ENCODE data around the gene DDAH1. TPM values are rescaled to one million over a fixed set of nuclear protein-coding genes. Genes with fewer than 3 reads are reported as not detected.

Gene DDAH1
- total and polyA plus RNA-seq, 2 experiments from 2014 or later = 29.4 to 41.7 TPM

GRCh38 chr1:85303440-85304162 is 161.4 kb downstream of the DDAH1 start:
- Histone ChIP-seq H3K4me1 (ENCODE audit: insufficient read depth) (peaks cover 3% of the 10 kb centered on the region), H3F3A (replicated peaks; ENCODE audit: low read depth) (no peaks in the 10 kb centered on the region), H3K27ac (ENCODE audit: low read depth) (no peak overlapping the region), H4K20me1 (replicated peaks; ENCODE audit: insufficient read depth) (no peaks in the 10 kb centered on the region), H3K4me2 (no peak overlapping the region), H3K79me2 (replicated peaks; ENCODE audit: insufficient read depth) (no peaks in the 10 kb centered on the region), H3K9me2 (ENCODE audit: insufficient read depth) (peaks cover 5% of the 10 kb centered on the region; the same call in 1 of the 2 replicates), H3K4me3 (no peak overlapping the region), H3K27me3 (ENCODE audit: insufficient read depth) (no peaks in the 10 kb centered on the region), H3K36me3 (ENCODE audit: insufficient read depth) (no peaks in the 10 kb centered on the region; the same call in 1 of the 2 replicates), H2AFZ (peak overlapping the region; percentile 52; the same call in 1 of the 2 replicates)
- Mint-ChIP-seq H3K9me3 (no peaks in the 10 kb centered on the region), H3K4me1 (peaks cover 5% of the 10 kb centered on the region; the same call in 2 of the 3 replicates), H3K27me3 (ENCODE audit: insufficient read depth, low read depth, poor library complexity) (peaks cover 4% of the 10 kb centered on the region), H3K27ac (no peak overlapping the region), H3K4me3 (no peak overlapping the region), H3K36me3 (ENCODE audit: low read depth) (no peaks in the 10 kb centered on the region)
- no peak for DNase-seq (ENCODE audit: low spot score)
- TF ChIP-seq CTCF (conservative IDR thresholded peaks at IDR 0.05; ENCODE audit: low read depth in 2 of 2) = no peak
- no peak for TF ChIP-seq EZH2phosphoT487 (IDR thresholded peaks at IDR 0.05; ENCODE audit: unreplicated experiment)
- no peak for TF ChIP-seq ZNF462 (CRISPR knock-in tag; IDR thresholded peaks at IDR 0.05)
- no peak for TF ChIP-seq ETS1 (IDR thresholded peaks at IDR 0.05)
- no peak for TF ChIP-seq EZH2 (IDR thresholded peaks at IDR 0.05; ENCODE audit: low read depth, unreplicated experiment)
- no peak for TF ChIP-seq REST (IDR thresholded peaks at IDR 0.05; ENCODE audit: unreplicated experiment)
- TF ChIP-seq NANOG (IDR thresholded peaks at IDR 0.05; ENCODE audit: borderline replicate concordance) = no peak
- TF ChIP-seq CREB1 (CRISPR knock-in tag; IDR thresholded peaks at IDR 0.05; ENCODE audit: low read depth) = no peak
- no peak for TF ChIP-seq STAT1 (IDR thresholded peaks at IDR 0.05; ENCODE audit: unreplicated experiment)
- no peak for ATAC-seq

Data from GM23338 (cell line).